Cardiac muscle cell (in vitro differentiated cells and primary cell): ENCODE data around the gene OTUD4. TPM values are rescaled to one million over a fixed set of nuclear protein-coding genes. Genes with fewer than 3 reads are reported as not detected.
A peak's percentile ranks its signal among the peaks of the same experiment; 100 is the strongest.
"Not testable (repeated sequence)": the region's sequence is repeated elsewhere in the genome, so short reads cannot be mapped to it uniquely, and the experiment has no call there.

Source experiments
- DNase-seq, 2 donors: peaks; one replicate each; pipeline versions ENCODE4 v3.0.0 to v3.0.0-alpha.2; 2010 to 2017; ENCODE audit warnings: low read depth in 1 of 2, low spot score in 1 of 2
- H3K27ac ChIP-seq: fragments of 200-600 bp; sonication (generic); 2 replicates; pipeline ENCODE4 v1.5.1; 2016
- H3K27me3 ChIP-seq: fragments of 200-600 bp; sonication (generic); 2 replicates; pipeline ENCODE4 v1.6.0; 2016; ENCODE audit warnings: control low read depth
- H3K36me3 ChIP-seq: fragments of 200-600 bp; sonication (generic); 2 replicates; pipeline ENCODE4 v1.5.1; 2016; ENCODE audit warnings: control low read depth
- H3K4me1 ChIP-seq: fragments of 200-600 bp; sonication (generic); 2 replicates; pipeline ENCODE4 v1.8.1; 2017; ENCODE audit warnings: low read depth, mild to moderate bottlenecking, mixed run types
- H3K4me3 ChIP-seq: fragments of 200-600 bp; sonication (generic); 2 replicates; pipeline ENCODE4 v1.5.1; 2016; ENCODE audit warnings: mild to moderate bottlenecking
- H3K9me3 ChIP-seq: fragments of 200-600 bp; sonication (generic); 2 replicates; pipeline ENCODE4 v1.5.1; 2017; ENCODE audit warnings: low read depth, mild to moderate bottlenecking, control low read depth
- polyA plus RNA-seq: library from polyadenylated mRNA; unstranded; fragments of >200 nt; fragmentation: Nextera tagmentation; extraction: Ambion mirVana; gene quantifications from 2 replicates; pipeline ENCODE4 v1.2.1, GENCODE V29; 2016
- total RNA-seq: library from RNA; depleted of rRNA; stranded (reverse); fragments of >200 nt; gene quantifications from 2 replicates; pipeline ENCODE4 v1.2.3, GENCODE V29; 2016
- TF ChIP-seq, protein P1 (sequence below): IDR thresholded peaks from 2 replicates; pipeline ENCODE4 v1.5.1; 2012; ENCODE audit warnings: low read depth, mild to moderate bottlenecking, low read length

OTUD4 gene, protein sequence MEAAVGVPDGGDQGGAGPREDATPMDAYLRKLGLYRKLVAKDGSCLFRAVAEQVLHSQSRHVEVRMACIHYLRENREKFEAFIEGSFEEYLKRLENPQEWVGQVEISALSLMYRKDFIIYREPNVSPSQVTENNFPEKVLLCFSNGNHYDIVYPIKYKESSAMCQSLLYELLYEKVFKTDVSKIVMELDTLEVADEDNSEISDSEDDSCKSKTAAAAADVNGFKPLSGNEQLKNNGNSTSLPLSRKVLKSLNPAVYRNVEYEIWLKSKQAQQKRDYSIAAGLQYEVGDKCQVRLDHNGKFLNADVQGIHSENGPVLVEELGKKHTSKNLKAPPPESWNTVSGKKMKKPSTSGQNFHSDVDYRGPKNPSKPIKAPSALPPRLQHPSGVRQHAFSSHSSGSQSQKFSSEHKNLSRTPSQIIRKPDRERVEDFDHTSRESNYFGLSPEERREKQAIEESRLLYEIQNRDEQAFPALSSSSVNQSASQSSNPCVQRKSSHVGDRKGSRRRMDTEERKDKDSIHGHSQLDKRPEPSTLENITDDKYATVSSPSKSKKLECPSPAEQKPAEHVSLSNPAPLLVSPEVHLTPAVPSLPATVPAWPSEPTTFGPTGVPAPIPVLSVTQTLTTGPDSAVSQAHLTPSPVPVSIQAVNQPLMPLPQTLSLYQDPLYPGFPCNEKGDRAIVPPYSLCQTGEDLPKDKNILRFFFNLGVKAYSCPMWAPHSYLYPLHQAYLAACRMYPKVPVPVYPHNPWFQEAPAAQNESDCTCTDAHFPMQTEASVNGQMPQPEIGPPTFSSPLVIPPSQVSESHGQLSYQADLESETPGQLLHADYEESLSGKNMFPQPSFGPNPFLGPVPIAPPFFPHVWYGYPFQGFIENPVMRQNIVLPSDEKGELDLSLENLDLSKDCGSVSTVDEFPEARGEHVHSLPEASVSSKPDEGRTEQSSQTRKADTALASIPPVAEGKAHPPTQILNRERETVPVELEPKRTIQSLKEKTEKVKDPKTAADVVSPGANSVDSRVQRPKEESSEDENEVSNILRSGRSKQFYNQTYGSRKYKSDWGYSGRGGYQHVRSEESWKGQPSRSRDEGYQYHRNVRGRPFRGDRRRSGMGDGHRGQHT
- total RNA-seq, result 14.9 and 26.4 TPM in 2 replicates
- polyA plus RNA-seq, result 22.9 and 38.8 TPM in 2 replicates

DNA sequence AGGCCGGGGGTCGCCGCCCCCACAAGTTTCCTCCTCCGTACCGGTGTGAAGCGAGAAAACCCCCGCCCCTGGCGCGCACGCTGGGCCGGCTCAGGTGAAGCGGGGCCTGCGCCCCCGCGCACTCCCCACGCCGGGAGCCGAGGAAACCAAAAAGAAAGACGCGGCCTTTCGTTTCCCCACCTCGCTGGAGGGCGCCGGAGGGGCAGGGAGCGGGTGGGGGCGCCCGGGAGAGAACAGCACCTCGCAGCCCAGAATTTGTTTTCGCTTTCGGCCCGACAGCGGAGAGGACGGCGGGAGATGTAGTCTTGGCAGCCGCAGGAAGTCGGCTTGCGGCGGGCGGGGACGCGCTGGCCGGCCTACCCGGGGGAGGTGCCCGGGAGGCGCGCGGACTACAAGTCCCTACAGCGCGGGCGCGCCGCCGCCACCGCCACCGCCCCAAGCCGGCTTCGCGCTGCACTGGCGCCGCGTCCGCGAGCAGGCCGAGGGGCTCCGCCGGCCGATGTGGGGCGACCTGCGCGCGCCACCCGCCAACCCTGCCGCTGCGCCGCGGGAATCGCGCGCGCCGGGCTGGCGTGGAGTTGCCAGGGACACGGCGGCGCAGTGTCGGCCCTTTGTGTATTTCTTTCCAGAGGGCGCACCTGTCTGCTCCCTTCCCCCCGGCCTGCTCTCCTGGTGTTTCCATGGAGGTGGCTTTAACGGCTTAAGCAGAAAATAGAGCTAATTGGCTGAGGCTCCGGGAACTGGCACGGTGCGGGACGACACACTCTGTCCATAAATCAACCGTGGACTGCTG is at the start of gene OTUD4:
Gene OTUD4, minus strand, starts transcription at position 292 of the 793 bp plus-strand sequence. CDS start 616 bp downstream, outside the sequence.
- peaks cover 24% of the 10 kb centered on the region for H3K4me1 ChIP-seq
- peak within 1 kb of the TSS; percentile 94 for H3K27ac ChIP-seq
- TF ChIP-seq, protein P1, sequence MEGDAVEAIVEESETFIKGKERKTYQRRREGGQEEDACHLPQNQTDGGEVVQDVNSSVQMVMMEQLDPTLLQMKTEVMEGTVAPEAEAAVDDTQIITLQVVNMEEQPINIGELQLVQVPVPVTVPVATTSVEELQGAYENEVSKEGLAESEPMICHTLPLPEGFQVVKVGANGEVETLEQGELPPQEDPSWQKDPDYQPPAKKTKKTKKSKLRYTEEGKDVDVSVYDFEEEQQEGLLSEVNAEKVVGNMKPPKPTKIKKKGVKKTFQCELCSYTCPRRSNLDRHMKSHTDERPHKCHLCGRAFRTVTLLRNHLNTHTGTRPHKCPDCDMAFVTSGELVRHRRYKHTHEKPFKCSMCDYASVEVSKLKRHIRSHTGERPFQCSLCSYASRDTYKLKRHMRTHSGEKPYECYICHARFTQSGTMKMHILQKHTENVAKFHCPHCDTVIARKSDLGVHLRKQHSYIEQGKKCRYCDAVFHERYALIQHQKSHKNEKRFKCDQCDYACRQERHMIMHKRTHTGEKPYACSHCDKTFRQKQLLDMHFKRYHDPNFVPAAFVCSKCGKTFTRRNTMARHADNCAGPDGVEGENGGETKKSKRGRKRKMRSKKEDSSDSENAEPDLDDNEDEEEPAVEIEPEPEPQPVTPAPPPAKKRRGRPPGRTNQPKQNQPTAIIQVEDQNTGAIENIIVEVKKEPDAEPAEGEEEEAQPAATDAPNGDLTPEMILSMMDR, result peak; percentile 20
- no peaks in the 10 kb centered on the region for H3K9me3 ChIP-seq
- peak within 1 kb of the TSS; percentile 90 for H3K4me3 ChIP-seq
- no peaks in the 10 kb centered on the region for H3K36me3 ChIP-seq
- no peaks in the 10 kb centered on the region for H3K27me3 ChIP-seq
- DNase-seq, result peak; percentile 97 to 98

DNA sequence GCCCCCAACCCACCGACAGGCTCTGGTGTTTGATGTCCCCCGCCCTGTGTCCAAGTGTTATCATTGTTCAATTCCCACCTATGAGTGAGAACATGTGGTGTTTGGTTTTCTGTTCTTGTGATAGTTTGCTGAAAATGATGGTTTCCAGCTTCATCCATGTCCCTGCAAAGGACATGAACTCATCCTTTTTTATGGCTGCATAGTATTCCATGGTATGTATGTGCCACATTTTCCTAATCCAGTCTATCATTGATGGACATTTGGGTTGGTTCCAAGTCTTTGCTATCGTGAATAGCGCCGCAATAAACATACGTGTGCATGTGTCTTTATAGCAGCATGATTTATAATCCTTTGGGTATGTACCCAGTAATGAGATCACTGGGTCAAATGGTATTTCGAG is 42.8 kb upstream of the OTUD4 start:
- not testable (repeated sequence) for H3K9me3 ChIP-seq, H3K4me3 ChIP-seq, H3K27ac ChIP-seq, H3K27me3 ChIP-seq, H3K4me1 ChIP-seq, H3K36me3 ChIP-seq, DNase-seq

DNA sequence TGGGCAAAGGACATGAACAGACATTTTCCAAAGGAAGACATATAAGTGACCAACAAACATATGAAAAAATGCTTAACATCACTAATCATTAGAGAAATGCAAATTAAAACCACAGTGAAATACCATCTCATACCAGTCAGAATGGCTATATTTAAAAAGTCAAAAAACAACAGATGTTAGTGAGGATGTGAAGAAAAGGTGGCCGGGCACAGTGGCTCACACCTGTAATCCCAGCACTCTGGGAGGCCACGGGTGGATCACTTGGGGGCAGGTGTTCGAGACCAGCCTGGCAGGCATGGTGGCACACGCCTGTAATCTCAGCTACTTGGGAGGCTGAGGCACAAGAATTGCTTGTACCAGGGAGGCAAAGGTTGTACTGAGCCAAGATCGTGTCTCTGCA is 41.1 kb upstream of the OTUD4 start:
- not testable (repeated sequence) for H3K4me3 ChIP-seq, H3K36me3 ChIP-seq, H3K27me3 ChIP-seq

DNA sequence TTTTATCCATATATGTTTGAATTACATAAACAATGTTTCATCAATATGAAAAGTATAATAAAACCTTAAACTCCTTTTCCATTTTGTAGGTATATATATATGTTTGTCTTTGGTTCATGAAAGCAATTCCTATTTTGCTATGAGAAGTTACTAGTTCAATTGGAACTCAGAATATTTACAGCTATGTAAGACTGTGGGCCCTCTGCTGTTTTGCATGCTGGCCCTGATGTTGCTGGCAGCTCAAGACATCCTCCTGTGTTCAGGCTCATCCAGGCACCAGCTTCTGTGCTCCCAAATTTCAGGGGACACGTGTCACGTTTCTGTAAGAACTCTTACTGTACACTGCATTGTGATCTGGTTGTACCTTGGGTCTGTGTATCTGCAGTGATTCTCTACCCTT is 38.7 kb upstream of the OTUD4 start:
- no peaks in the 10 kb centered on the region for H3K9me3 ChIP-seq
- no peak overlapping the region for H3K27ac ChIP-seq
- H3K4me3 ChIP-seq, result no peak overlapping the region
- H3K4me1 ChIP-seq, result no peaks in the 10 kb centered on the region
- no peaks in the 10 kb centered on the region for H3K36me3 ChIP-seq
- no peaks in the 10 kb centered on the region for H3K27me3 ChIP-seq
- DNase-seq, result no peak
- TF ChIP-seq, protein P1, result no peak

More for the DNA sequence above, 41.1 kb upstream of the OTUD4 start:
- not testable (repeated sequence) for H3K27ac ChIP-seq, DNase-seq, H3K4me1 ChIP-seq, H3K9me3 ChIP-seq

DNA sequence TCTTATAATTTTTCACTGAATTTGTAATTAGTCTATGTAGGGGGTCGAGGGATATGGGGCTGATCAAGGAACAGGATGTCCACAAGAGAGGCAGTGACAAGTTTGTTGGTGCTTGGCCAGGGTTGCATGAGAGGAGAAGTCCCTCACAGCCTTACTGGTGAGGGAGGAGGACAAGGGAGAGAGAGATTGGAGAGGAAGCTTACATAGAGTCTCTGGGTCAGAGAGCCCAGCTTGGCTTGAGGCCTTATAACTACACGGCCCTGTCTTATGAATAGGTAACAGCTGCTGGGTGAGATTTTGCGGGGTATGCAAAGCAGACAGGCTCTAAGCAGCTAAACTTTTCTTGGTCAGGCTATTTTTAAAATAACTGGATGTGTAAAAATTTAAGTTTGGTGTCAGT is 37.9 kb upstream of the OTUD4 start:
- no peaks in the 10 kb centered on the region for H3K27me3 ChIP-seq
- H3K4me3 ChIP-seq, result no peak overlapping the region
- DNase-seq, result peak in 1 of 2 donors; percentile 55
- TF ChIP-seq, protein P1, result no peak
- H3K27ac ChIP-seq, result no peak overlapping the region
- H3K4me1 ChIP-seq, result no peaks in the 10 kb centered on the region
- no peaks in the 10 kb centered on the region for H3K9me3 ChIP-seq
- no peaks in the 10 kb centered on the region for H3K36me3 ChIP-seq

DNA sequence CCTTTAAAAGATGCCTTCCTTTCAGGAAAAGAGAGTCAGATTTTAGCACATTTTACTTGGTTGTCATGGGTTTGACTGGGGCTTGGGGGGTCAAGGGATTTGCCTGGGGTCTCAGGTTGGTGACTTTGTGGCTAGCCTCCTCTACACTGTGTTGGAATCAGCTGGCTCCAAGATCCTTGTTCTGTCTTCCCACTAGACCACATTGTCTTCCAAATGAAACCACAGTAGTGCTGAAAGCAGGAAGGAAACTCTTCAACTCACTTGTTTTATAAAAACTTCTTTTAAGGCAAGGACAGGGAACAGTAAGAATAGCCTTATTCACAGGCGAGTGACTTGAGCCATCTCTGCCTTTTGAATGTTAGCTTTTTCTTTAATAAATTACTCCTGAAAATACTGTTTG is 37.0 kb upstream of the OTUD4 start:
- DNase-seq, result no peak
- TF ChIP-seq, protein P1, result no peak
- H3K27ac ChIP-seq, result no peak overlapping the region

More for the DNA sequence above, 37.0 kb upstream of the OTUD4 start:
- no peaks in the 10 kb centered on the region for H3K4me1 ChIP-seq
- no peak overlapping the region for H3K4me3 ChIP-seq
- no peaks in the 10 kb centered on the region for H3K36me3 ChIP-seq
- H3K9me3 ChIP-seq, result no peaks in the 10 kb centered on the region
- no peaks in the 10 kb centered on the region for H3K27me3 ChIP-seq
